HUES6 (cell line): ENCODE data around the gene LRIG3.
"Not testable (repeated sequence)": the region's sequence is repeated elsewhere in the genome, so short reads cannot be mapped to it uniquely, and the experiment has no call there.

Experiments
- H3K27ac ChIP-seq: 2 replicates; pipeline ENCODE4 v1.7.0; 2013; ENCODE audit warnings: low read depth, mild to moderate bottlenecking, low read length, inconsistent platforms
- H3K27me3 ChIP-seq: 2 replicates; pipeline ENCODE4 v1.6.1; 2013; ENCODE audit warnings: low read length; ENCODE audit not compliant: control insufficient read depth, insufficient read depth
- H3K36me3 ChIP-seq: 2 replicates; pipeline ENCODE4 v1.6.1; 2013; ENCODE audit warnings: low read length; ENCODE audit not compliant: control insufficient read depth, insufficient read depth
- H3K4me1 ChIP-seq: 2 replicates; pipeline ENCODE4 v1.6.1; 2013; ENCODE audit warnings: low read length; ENCODE audit not compliant: control insufficient read depth, insufficient read depth
- H3K4me3 ChIP-seq: 2 replicates; pipeline ENCODE4 v1.5.1; 2013; ENCODE audit warnings: low read depth, low read length
- H3K9ac ChIP-seq: one replicate; pipeline ENCODE4 v1.6.1; 2013; ENCODE audit warnings: mild to moderate bottlenecking, low read length
- H3K9me3 ChIP-seq: 2 replicates; pipeline ENCODE4 v1.6.1; 2013; ENCODE audit warnings: low read depth, low read length; ENCODE audit not compliant: control insufficient read depth, insufficient read depth

LRIG3 gene

GRCh38 chr12:58902726-58903125 is 17.6 kb downstream of the LRIG3 start:
- H3K27ac ChIP-seq, H3K27me3 ChIP-seq, H3K9ac ChIP-seq, H3K9me3 ChIP-seq, H3K4me1 ChIP-seq, H3K4me3 ChIP-seq: not testable (repeated sequence)
- H3K36me3 ChIP-seq = peaks cover 37% of the 10 kb centered on the region; the same call in 1 of the 2 replicates

DNA sequence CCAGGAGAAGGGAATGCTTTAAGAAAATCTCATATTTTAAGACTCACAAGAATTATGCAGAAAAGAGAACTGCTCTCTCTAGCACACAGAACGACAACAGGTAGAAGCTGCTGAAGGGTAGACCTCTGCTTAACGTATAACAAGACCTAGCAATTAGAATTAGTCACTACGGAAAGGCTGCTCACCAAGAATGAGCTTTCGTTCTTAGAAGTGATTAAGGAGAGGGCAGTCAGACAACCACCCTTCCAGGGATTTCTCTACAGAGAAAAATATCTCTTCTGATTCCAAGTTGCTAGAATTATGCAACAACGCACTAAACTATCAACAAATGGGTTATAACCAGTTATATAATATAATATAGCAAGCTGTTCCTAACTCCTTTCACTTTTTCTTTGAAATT is 18.6 kb downstream of the LRIG3 start:
- no peak overlapping the region for H3K9ac ChIP-seq
- H3K4me3 ChIP-seq = no peak overlapping the region
- H3K4me1 ChIP-seq = no peaks in the 10 kb centered on the region
- no peaks in the 10 kb centered on the region for H3K27me3 ChIP-seq
- H3K27ac ChIP-seq = no peak overlapping the region
- peaks cover 3% of the 10 kb centered on the region; the same call in 1 of the 2 replicates for H3K9me3 ChIP-seq
- H3K36me3 ChIP-seq = peaks cover 26% of the 10 kb centered on the region; the same call in 1 of the 2 replicates

- no peak overlapping the region for H3K4me3 ChIP-seq
- peaks cover 2% of the 10 kb centered on the region; the same call in 1 of the 2 replicates for H3K36me3 ChIP-seq
- H3K4me1 ChIP-seq = peaks cover 4% of the 10 kb centered on the region; the same call in 1 of the 2 replicates
- H3K9me3 ChIP-seq = no peaks in the 10 kb centered on the region
- H3K9ac ChIP-seq = no peak overlapping the region
- no peak overlapping the region for H3K27ac ChIP-seq
- no peaks in the 10 kb centered on the region for H3K27me3 ChIP-seq
Observed at GRCh38 chr12:58897969-58898368, 22.3 kb downstream of the LRIG3 start.

GRCh38 chr12:58896278-58896677 is 24.0 kb downstream of the LRIG3 start:
- Histone ChIP-seq H3K27ac (no peak overlapping the region), H3K9ac (no peak overlapping the region), H3K27me3 (no peaks in the 10 kb centered on the region), H3K9me3 (no peaks in the 10 kb centered on the region), H3K4me1 (peaks cover 8% of the 10 kb centered on the region; the same call in 1 of the 2 replicates), H3K36me3 (peaks cover 2% of the 10 kb centered on the region; the same call in 1 of the 2 replicates), H3K4me3 (no peak overlapping the region)

DNA sequence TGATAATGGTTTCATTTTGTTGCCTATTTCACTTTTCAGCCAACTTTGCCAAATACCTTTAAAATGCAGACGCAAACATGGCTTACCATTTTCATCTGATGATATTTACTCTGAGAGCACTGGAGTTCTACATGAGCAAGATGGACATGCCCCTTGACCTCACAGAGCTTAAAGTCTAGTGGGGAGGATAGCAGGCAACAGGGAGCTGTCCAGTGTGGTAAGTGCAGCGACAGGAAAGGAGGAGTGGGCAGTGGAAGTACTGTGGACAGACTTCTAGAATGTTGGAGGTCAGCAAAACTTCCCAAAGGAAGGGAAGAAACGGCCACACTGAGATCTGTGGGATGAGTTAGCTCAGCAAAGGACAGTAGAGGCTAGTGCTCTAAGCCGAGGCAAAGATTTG is 25.3 kb downstream of the LRIG3 start:
- H3K9ac ChIP-seq = no peak overlapping the region
- peaks cover 2% of the 10 kb centered on the region; the same call in 1 of the 2 replicates for H3K36me3 ChIP-seq
- H3K4me3 ChIP-seq = no peak overlapping the region
- no peaks in the 10 kb centered on the region for H3K27me3 ChIP-seq
- no peaks in the 10 kb centered on the region for H3K9me3 ChIP-seq
- no peak overlapping the region for H3K27ac ChIP-seq
- H3K4me1 ChIP-seq = peaks cover 8% of the 10 kb centered on the region; the same call in 1 of the 2 replicates

- peaks cover 8% of the 10 kb centered on the region; the same call in 1 of the 2 replicates for H3K4me1 ChIP-seq
- H3K27me3 ChIP-seq = no peaks in the 10 kb centered on the region
- peaks cover 13% of the 10 kb centered on the region; the same call in 1 of the 2 replicates for H3K36me3 ChIP-seq
- no peaks in the 10 kb centered on the region for H3K9me3 ChIP-seq
- no peak overlapping the region for H3K4me3 ChIP-seq
- no peak overlapping the region for H3K9ac ChIP-seq
- H3K27ac ChIP-seq = no peak overlapping the region
Observed at GRCh38 chr12:58894040-58894439, 26.3 kb downstream of the LRIG3 start.

DNA sequence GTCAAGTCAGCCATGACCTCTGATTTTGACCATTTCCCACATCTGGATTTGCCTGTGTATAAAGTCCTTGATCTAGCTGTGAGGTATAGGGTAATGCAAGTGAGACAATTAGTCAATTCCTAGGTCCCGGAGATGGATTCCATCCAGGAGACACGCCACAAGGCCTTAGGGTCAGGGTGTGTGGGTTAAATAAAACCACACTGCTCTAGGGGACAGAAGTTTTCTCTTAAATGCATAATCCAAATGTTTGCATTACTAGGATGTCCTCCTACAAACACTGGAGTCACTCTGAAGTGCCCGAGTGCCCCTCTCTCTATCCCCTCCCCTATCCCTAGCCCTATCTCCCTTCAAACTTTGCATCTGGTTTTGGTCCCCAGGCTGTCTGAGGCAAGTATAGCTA is 26.8 kb downstream of the LRIG3 start:
- peaks cover 10% of the 10 kb centered on the region for H3K4me1 ChIP-seq
- no peaks in the 10 kb centered on the region for H3K9me3 ChIP-seq
- H3K36me3 ChIP-seq = peaks cover 18% of the 10 kb centered on the region; the same call in 1 of the 2 replicates
- no peak overlapping the region for H3K9ac ChIP-seq
- H3K27ac ChIP-seq = no peak overlapping the region
- no peaks in the 10 kb centered on the region for H3K27me3 ChIP-seq
- H3K4me3 ChIP-seq = no peak overlapping the region

DNA sequence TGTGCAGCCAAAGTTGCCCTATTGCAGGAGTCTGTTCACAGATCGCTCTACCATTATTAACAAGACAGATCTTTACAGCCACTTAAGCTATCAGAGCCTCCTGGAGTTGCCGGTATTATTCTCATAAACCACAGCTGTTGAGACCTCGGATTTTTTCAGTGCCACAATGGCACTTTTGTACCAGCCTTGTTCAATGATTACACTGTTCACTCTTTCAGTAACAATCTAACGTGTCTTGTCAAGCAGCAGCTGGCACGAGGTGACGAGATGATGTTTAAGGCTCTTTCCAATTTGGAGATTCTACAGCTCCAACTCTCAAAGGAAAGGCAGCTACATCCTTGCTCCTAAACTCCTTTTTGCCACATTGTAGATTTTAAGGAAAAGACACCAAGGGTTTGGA is 30.7 kb downstream of the LRIG3 start:
- Histone ChIP-seq H3K9me3 (no peaks in the 10 kb centered on the region), H3K36me3 (peaks cover 45% of the 10 kb centered on the region), H3K4me3 (no peak overlapping the region), H3K9ac (no peak overlapping the region), H3K27ac (no peak overlapping the region), H3K4me1 (peaks cover 15% of the 10 kb centered on the region), H3K27me3 (peaks cover 6% of the 10 kb centered on the region; the same call in 1 of the 2 replicates)

GRCh38 chr12:58888131-58888783 is 32.0 kb downstream of the LRIG3 start:
- H3K27me3 ChIP-seq = peaks cover 18% of the 10 kb centered on the region; the same call in 1 of the 2 replicates
- no peak overlapping the region for H3K4me3 ChIP-seq
- H3K27ac ChIP-seq = no peak overlapping the region
- no peak overlapping the region for H3K9ac ChIP-seq
- peaks cover 56% of the 10 kb centered on the region for H3K36me3 ChIP-seq
- no peaks in the 10 kb centered on the region for H3K9me3 ChIP-seq
- peaks cover 14% of the 10 kb centered on the region for H3K4me1 ChIP-seq

DNA sequence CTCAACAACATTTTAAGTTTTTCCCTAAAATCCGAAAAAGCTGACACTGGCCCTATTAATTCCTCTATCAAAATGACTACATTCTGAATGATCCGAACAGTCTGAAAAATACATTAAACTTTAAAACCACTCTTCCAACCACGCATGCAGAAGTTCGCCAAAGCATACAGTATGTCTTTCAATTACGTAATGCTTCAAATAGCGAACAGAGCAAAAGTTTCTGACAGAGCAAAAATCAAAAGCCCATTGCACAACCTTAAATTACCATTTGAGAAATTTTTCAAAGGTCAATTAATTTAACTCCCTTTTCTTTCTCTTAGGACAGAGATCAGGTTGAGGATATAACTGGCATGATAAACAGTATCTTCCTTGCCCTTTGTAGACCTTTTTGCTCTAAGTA is 33.2 kb downstream of the LRIG3 start:
- Histone ChIP-seq H3K27ac (no peak overlapping the region), H3K36me3 (peaks cover 60% of the 10 kb centered on the region), H3K9ac (no peak overlapping the region), H3K27me3 (peaks cover 21% of the 10 kb centered on the region; the same call in 1 of the 2 replicates), H3K4me3 (no peak overlapping the region), H3K9me3 (no peaks in the 10 kb centered on the region), H3K4me1 (peaks cover 23% of the 10 kb centered on the region)

- peaks cover 27% of the 10 kb centered on the region; the same call in 1 of the 2 replicates for H3K27me3 ChIP-seq
- H3K4me1 ChIP-seq = peaks cover 20% of the 10 kb centered on the region
- H3K9ac ChIP-seq = no peak overlapping the region
- H3K9me3 ChIP-seq = no peaks in the 10 kb centered on the region
- H3K4me3 ChIP-seq = no peak overlapping the region
- H3K36me3 ChIP-seq = peaks cover 63% of the 10 kb centered on the region
- no peak overlapping the region for H3K27ac ChIP-seq
Observed at GRCh38 chr12:58886474-58886873, 33.8 kb downstream of the LRIG3 start.
